ENCODE results near the gene MZT2A.
"Not testable (repeated sequence)": the region's sequence is repeated elsewhere in the genome, so short reads cannot be mapped to it uniquely, and the experiment has no call there.

Gene MZT2A

GRCh38 chr2:131520526-131520925, 28.3 kb upstream of the MZT2A start:
- DNase-seq (ENCODE audit: low spot score): no peak

GRCh38 chr2:131519871-131520470, 27.8 kb upstream of the MZT2A start:
- DNase-seq (ENCODE audit: low spot score): not testable (repeated sequence)

- DNase-seq (ENCODE audit: low spot score): no peak
Measured at GRCh38 chr2:131519466-131519865, 27.3 kb upstream of the MZT2A start.

- DNase-seq (ENCODE audit: low spot score): not testable (repeated sequence)
Measured at GRCh38 chr2:131518531-131518930, 26.3 kb upstream of the MZT2A start.

- DNase-seq (ENCODE audit: low spot score): not testable (repeated sequence)
Measured at GRCh38 chr2:131517856-131518255, 25.7 kb upstream of the MZT2A start.

GRCh38 chr2:131517106-131517831, 25.1 kb upstream of the MZT2A start:
- no peak for DNase-seq (ENCODE audit: low spot score)

- not testable (repeated sequence) for DNase-seq (ENCODE audit: low spot score)
Measured at GRCh38 chr2:131516621-131517020, 24.4 kb upstream of the MZT2A start.

GRCh38 chr2:131516011-131516410, 23.8 kb upstream of the MZT2A start:
- no peak for DNase-seq (ENCODE audit: low spot score)

- not testable (repeated sequence) for DNase-seq (ENCODE audit: low spot score)
Measured at GRCh38 chr2:131515235-131515634, 23.0 kb upstream of the MZT2A start.

GRCh38 chr2:131514408-131515166, 22.4 kb upstream of the MZT2A start:
- not testable (repeated sequence) for DNase-seq (ENCODE audit: low spot score)

- not testable (repeated sequence) for DNase-seq (ENCODE audit: low spot score)
Measured at GRCh38 chr2:131511969-131512870, 20.0 kb upstream of the MZT2A start.

GRCh38 chr2:131511291-131511968, 19.2 kb upstream of the MZT2A start:
- DNase-seq (ENCODE audit: low spot score): not testable (repeated sequence)

GRCh38 chr2:131509615-131510014, 17.4 kb upstream of the MZT2A start:
- DNase-seq (ENCODE audit: low spot score): no peak

- not testable (repeated sequence) for DNase-seq (ENCODE audit: low spot score)
Measured at GRCh38 chr2:131504082-131504750, 12.0 kb upstream of the MZT2A start.

GRCh38 chr2:131503587-131503986, 11.4 kb upstream of the MZT2A start:
- not testable (repeated sequence) for DNase-seq (ENCODE audit: low spot score)

- not testable (repeated sequence) for DNase-seq (ENCODE audit: low spot score)
Measured at GRCh38 chr2:131498321-131498973, 6.2 kb upstream of the MZT2A start.

- not testable (repeated sequence) for DNase-seq (ENCODE audit: low spot score)
Measured at GRCh38 chr2:131495506-131495905, 3.3 kb upstream of the MZT2A start.

GRCh38 chr2:131493199-131493968, 1.2 kb upstream of the MZT2A start:
- DNase-seq (ENCODE audit: low spot score): peak; percentile 7

Data from SW480 (cell line).